Tibial nerve (tissue), 4 donors: ENCODE results near the gene NHLRC4. TPM values are rescaled to one million over a fixed set of nuclear protein-coding genes. Genes with fewer than 3 reads are reported as not detected.
A peak's percentile ranks its signal among the peaks of the same experiment; 100 is the strongest.
"Not testable (repeated sequence)": the region's sequence is repeated elsewhere in the genome, so short reads cannot be mapped to it uniquely, and the experiment has no call there.

Experiments
- DNase-seq, 2 donors: peaks; one replicate each; pipeline ENCODE4 v3.0.0-alpha.2; 2019; ENCODE audit warnings: low spot score in 2 of 2
- H3K27ac ChIP-seq, 4 donors: fragments of 200-600 bp; sonication (generic) in 3 of 4; one replicate each; pipeline ENCODE4 v1.5.1; 2017 to 2019; ENCODE audit warnings: mild to moderate bottlenecking in 1 of 4
- H3K27me3 ChIP-seq, 2 donors: fragments of 200-600 bp; sonication (generic) in 1 of 2; one replicate each; pipeline versions ENCODE4 v1.5.1 to v1.6.0; 2017 to 2019
- H3K36me3 ChIP-seq, 3 donors: fragments of 200-600 bp; sonication (generic); one replicate each; pipeline ENCODE4 v1.5.1; 2018 to 2019
- H3K4me1 ChIP-seq, 4 donors: fragments of 200-600 bp; sonication (generic) in 3 of 4; one replicate each; pipeline ENCODE4 v1.5.1; 2017 to 2019
- H3K4me3 ChIP-seq, 4 donors: fragments of 200-600 bp; sonication (generic) in 3 of 4; one replicate each; pipeline ENCODE4 v1.5.1; 2017 to 2019; ENCODE audit warnings: mild to moderate bottlenecking in 1 of 4, moderate library complexity in 1 of 4
- H3K9me3 ChIP-seq, 4 donors: fragments of 200-600 bp; sonication (generic) in 3 of 4; one replicate each; pipeline ENCODE4 v1.5.1; 2017 to 2019
- EP300 ChIP-seq, 2 donors: sonication (generic); formaldehyde crosslinking; IDR thresholded peaks; one replicate each; pipeline ENCODE4 v1.6.1; 2017; ENCODE audit warnings: antibody characterized with exemption in 2 of 2, mild to moderate bottlenecking in 1 of 2
- POLR2A ChIP-seq, 2 donors: fragments of 450-650 bp; IDR thresholded peaks; one replicate each; pipeline ENCODE4 v1.6.1; 2017; ENCODE audit warnings: antibody characterized with exemption in 2 of 2, mild to moderate bottlenecking in 2 of 2, moderate library complexity in 2 of 2
- WGBS, 2 donors: methylation state at CpG; one replicate each; pipeline ENCODE4 v1.1.5; 2018; 5-methylcytosine and 5-hydroxymethylcytosine counted together
- total RNA-seq, 4 donors: library from RNA; depleted of rRNA; stranded (reverse); fragments of >200 nt; gene quantifications; one replicate each; pipeline ENCODE4 v1.1.0, GENCODE V29; 2016
- TF ChIP-seq, protein P1 (sequence below), 5 experiments: fragments of 200-600 bp in 3 of 5; fragments of 450-650 bp in 2 of 5; sonication (generic) in 3 of 5; IDR thresholded peaks; one replicate each; pipeline ENCODE4 v1.5.1; 2016 to 2019; ENCODE audit warnings: antibody characterized with exemption in 5 of 5, mild to moderate bottlenecking in 3 of 5, moderate library complexity in 2 of 5

The NHLRC4 gene
- total RNA-seq, 4 donors from 2014 or later, result 0.98 to 5.2 (median 1.9) TPM

DNA sequence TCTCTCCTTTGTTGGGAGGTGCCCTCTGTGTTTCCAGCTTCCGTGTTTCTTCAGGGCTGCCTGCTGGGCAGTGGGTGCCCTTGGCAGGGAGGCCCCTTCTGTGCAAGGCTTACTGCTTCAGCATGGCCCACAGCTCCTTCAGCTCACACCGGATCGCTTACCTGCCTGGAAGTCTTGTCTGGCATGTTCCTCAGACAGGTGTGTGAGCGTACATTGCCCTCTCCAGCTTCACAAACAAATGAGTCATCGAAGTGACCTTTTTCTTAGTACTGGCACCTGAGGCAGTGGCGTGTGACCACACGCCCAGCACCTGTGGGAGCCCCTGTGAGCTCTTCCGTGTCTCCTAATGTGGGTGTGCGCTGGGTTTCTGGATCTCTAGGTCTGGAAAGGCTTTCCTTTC lies 26.6 kb downstream of the NHLRC4 start:
- Histone ChIP-seq H3K4me1 (peaks cover 0 to 51% (median 22%) of the 10 kb centered on the region in 4 donors), H3K36me3 (peaks cover 0 to 26% (median 0%) of the 10 kb centered on the region in 3 donors), H3K27ac (peak overlapping the region in 3 of 4 donors; percentile 38 to 68 (median 55)), H3K4me3 (no peak overlapping the region), H3K9me3 (no peaks in the 10 kb centered on the region), H3K27me3 (no peaks in the 10 kb centered on the region)
- TF ChIP-seq EP300 (IDR thresholded peaks at IDR 0.05) (no peak), POLR2A (IDR thresholded peaks at IDR 0.05) (no peak)
- WGBS, 2 donors, result 84 to 89% methylated on average over 9 of the region's 9 CpGs
- no peak for DNase-seq

DNA sequence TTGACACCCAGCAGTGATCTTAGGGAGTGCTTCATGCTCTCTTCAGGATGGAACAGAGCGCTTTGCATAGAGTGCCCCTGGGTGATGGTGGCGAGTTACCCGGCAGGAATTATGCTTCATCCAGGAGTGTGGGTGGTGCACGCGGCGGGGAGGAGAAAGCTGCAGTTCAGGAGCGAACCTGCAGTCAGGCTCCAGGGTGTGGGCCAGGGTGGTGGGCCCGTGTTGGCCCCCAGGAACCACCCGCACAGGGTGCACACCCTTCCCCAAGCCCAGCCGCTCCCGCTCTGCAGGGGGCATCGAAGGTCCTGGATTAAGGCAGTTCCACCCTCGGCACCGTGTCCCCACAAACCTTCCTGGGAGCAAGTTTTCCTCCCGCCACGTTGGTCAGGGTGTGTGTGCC lies 27.0 kb downstream of the NHLRC4 start:
- peak overlapping the region in 1 of 4 donors; percentile 68 for H3K27ac ChIP-seq
- H3K4me3 ChIP-seq, result no peak overlapping the region
- peaks cover 0 to 49% (median 21%) of the 10 kb centered on the region in 4 donors for H3K4me1 ChIP-seq
- H3K9me3 ChIP-seq, result no peaks in the 10 kb centered on the region
- no peak for TF ChIP-seq POLR2A (IDR thresholded peaks at IDR 0.05)
- TF ChIP-seq, protein P1, sequence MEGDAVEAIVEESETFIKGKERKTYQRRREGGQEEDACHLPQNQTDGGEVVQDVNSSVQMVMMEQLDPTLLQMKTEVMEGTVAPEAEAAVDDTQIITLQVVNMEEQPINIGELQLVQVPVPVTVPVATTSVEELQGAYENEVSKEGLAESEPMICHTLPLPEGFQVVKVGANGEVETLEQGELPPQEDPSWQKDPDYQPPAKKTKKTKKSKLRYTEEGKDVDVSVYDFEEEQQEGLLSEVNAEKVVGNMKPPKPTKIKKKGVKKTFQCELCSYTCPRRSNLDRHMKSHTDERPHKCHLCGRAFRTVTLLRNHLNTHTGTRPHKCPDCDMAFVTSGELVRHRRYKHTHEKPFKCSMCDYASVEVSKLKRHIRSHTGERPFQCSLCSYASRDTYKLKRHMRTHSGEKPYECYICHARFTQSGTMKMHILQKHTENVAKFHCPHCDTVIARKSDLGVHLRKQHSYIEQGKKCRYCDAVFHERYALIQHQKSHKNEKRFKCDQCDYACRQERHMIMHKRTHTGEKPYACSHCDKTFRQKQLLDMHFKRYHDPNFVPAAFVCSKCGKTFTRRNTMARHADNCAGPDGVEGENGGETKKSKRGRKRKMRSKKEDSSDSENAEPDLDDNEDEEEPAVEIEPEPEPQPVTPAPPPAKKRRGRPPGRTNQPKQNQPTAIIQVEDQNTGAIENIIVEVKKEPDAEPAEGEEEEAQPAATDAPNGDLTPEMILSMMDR (IDR thresholded peaks at IDR 0.05), result no peak
- TF ChIP-seq EP300 (IDR thresholded peaks at IDR 0.05), result no peak
- WGBS, 2 donors, result 71 to 78% methylated on average over 11 to 16 of the region's 16 CpGs
- no peaks in the 10 kb centered on the region for H3K27me3 ChIP-seq
- peaks cover 0 to 29% (median 0%) of the 10 kb centered on the region in 3 donors for H3K36me3 ChIP-seq
- no peak for DNase-seq

DNA sequence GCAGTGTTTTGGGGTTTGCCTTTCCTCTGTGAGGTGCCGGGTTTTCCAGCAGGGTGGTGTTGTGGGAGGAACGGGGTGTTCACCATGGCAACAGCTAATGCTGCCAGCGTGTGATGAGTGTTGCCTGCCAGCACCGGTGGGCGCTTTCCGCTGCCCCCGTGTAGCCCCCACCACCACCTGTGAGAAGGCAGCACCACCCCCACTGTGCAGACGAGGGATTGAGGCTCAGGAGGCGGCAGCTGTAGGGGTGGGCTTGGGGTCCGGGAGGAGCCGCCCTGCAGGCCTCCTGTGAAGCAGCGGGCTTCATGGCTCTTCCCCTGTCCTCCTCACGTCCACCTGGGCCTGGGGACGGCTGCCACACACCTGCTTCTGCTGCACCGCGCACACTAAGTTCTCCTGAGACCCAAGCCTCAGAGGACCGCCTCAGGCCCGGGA lies 28.3 kb downstream of the NHLRC4 start:
- no peaks in the 10 kb centered on the region for H3K27me3 ChIP-seq
- no peak for TF ChIP-seq POLR2A (IDR thresholded peaks at IDR 0.05)
- TF ChIP-seq, protein P1 (IDR thresholded peaks at IDR 0.05), result no peak
- TF ChIP-seq EP300 (IDR thresholded peaks at IDR 0.05), result no peak
- peaks cover 0 to 49% (median 21%) of the 10 kb centered on the region in 4 donors for H3K4me1 ChIP-seq
- H3K27ac ChIP-seq, result no peak overlapping the region
- no peak for DNase-seq
- no peak overlapping the region for H3K4me3 ChIP-seq
- peaks cover 0 to 36% (median 4%) of the 10 kb centered on the region in 3 donors for H3K36me3 ChIP-seq
- WGBS, 2 donors, result 81 to 86% methylated on average over 15 to 18 of the region's 18 CpGs
- no peaks in the 10 kb centered on the region for H3K9me3 ChIP-seq

DNA sequence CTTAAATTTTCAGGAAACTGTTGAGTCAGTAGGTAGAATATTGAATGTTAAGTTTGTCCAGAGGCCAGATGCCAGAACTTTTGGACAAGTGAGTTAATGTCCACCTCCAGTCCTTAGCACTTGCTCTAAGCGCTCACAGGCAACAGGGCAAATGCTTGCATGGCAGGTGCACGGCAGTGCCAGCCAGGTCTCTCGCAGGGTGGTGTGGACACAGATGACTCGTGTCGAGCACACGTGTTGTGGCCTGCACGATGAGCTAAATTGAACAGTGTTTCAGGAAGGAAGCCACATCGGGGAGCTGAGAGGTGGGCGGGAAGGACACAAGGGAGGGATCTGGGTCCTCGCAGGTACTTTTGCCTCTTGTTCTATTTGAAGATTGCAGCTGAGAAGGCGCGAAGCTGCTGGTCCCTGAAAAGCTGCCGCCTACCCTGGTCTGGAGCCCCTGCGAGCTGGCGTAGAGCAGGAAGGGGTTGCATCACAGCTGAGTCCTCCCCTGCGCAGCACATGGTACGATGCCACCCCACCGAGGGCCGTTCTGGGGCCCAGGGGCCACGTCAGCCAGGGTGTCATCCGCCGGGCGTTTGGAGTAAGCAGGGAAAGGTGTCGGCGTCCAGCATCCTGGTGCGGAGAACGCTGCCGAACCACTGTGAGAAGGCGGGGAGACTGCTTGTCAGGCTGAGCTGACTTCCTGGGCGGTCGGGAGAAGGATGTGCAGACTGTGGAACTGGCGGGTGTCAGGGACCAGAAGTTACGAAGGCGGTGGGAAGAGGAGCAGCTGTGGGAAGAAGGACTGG lies 29.3 kb downstream of the NHLRC4 start:
- Histone ChIP-seq H3K9me3 (no peaks in the 10 kb centered on the region), H3K4me1 (peaks cover 0 to 43% (median 14%) of the 10 kb centered on the region in 4 donors), H3K27me3 (no peaks in the 10 kb centered on the region), H3K36me3 (peaks cover 0 to 36% (median 4%) of the 10 kb centered on the region in 3 donors), H3K4me3 (no peak overlapping the region), H3K27ac (no peak overlapping the region)
- TF ChIP-seq, protein P1 (IDR thresholded peaks at IDR 0.05), result no peak
- no peak for TF ChIP-seq POLR2A (IDR thresholded peaks at IDR 0.05)
- TF ChIP-seq EP300 (IDR thresholded peaks at IDR 0.05), result no peak
- 89 to 92% methylated on average over 34 of the region's 34 CpGs for WGBS, 2 donors
- no peak for DNase-seq

DNA sequence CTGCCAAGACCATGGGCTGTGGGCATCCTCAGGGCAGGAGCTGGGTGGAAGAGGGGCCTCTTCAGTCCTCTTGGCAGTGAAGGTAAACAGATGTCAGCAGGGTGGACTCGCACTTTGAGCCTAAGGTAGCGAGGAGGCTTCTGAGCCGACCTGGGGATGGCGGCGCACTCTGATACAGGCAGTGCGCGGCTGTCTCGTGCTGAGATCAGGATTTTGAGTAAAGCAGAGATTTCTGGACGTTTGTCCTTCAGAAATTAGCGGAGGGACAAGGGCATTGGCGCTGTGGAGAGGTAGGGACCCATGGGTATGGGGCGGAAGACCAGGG lies 29.9 kb downstream of the NHLRC4 start:
- H3K36me3 ChIP-seq, result peaks cover 0 to 36% (median 4%) of the 10 kb centered on the region in 3 donors
- no peak overlapping the region for H3K4me3 ChIP-seq
- WGBS, 2 donors, result 93 to 96% methylated on average over 12 of the region's 12 CpGs

DNA sequence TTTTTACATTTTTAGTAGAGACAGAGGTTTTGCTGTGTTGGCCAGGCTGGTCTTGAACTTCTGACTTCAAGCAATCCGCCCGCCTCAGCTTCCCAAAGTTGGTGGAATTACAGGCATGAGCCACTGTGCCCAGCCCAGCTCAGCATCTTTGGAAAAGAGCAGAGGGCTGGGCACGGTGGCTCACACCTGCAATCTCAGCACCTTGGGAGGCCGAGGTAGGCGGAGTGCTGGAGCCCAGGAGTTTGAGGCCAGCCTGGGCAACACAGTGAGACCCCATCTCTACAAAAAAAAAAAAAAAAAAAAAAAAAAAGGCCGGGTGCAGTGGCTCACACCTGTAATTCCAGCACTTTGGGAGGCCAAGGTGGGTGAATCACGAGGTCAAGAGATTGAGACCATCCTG lies 30.9 kb downstream of the NHLRC4 start:
- not testable (repeated sequence) for H3K9me3 ChIP-seq, H3K4me3 ChIP-seq, H3K27ac ChIP-seq, H3K27me3 ChIP-seq, DNase-seq
- 98 to 99% methylated on average over 6 to 7 of the region's 7 CpGs for WGBS, 2 donors
- H3K4me1 ChIP-seq, result peaks cover 0 to 28% (median 4%) of the 10 kb centered on the region in 4 donors
- peaks cover 0 to 38% (median 4%) of the 10 kb centered on the region in 3 donors for H3K36me3 ChIP-seq

More for the DNA sequence above, 29.9 kb downstream of the NHLRC4 start:
- Histone ChIP-seq H3K4me1 (peaks cover 0 to 37% (median 10%) of the 10 kb centered on the region in 4 donors), H3K27ac (no peak overlapping the region), H3K27me3 (no peaks in the 10 kb centered on the region), H3K9me3 (no peaks in the 10 kb centered on the region)
- TF ChIP-seq, protein P1 (IDR thresholded peaks at IDR 0.05), result no peak
- TF ChIP-seq POLR2A (IDR thresholded peaks at IDR 0.05) (no peak), EP300 (IDR thresholded peaks at IDR 0.05) (no peak)
- no peak for DNase-seq
